K562 (cell line): ENCODE data around the gene TMEM200B. TPM values are rescaled to one million over a fixed set of nuclear protein-coding genes. Genes with fewer than 3 reads are reported as not detected.

ENCODE experiments used
- ATAC-seq: fragments of 200-7000 bp; cut with Tn5 transposase; 3 replicates; pipeline ENCODE4 v1.9.1; 2020; ENCODE audit warnings: moderate library complexity
- BruUV-seq: library from RNA; stranded (reverse); fragments of 400-500 nt; replicated peaks from 2 replicates; lab custom pipeline; 2021; lab: Mats Ljungman, UMichigan
- CTCF ChIA-PET: fragments of 300-600 bp; formaldehyde crosslinking; extraction: SDS; loops from one replicate; lab custom pipeline; 2021; ENCODE audit warnings: low intra/inter-chr PET ratio; lab: Yijun Ruan, JAX
- POLR2A ChIA-PET: fragments of 300-600, 350-650 bp; sonication (Branson Sonifier 250); formaldehyde crosslinking; extraction: SDS; loops from one replicate; lab custom pipeline; 2021; ENCODE audit warnings: antibody characterized with exemption, inconsistent platforms; lab: Yijun Ruan, JAX
- DNase-seq, 4 experiments: peaks; one replicate each; pipeline versions ENCODE4 v3.0.0 to v3.0.0-alpha.2; 2011 to 2018; ENCODE audit warnings: low spot score in 3 of 4, mixed read lengths in 3 of 4; ENCODE audit errors: extremely low read depth in 1 of 4
- FAIRE-seq: peaks from 2 replicates; lab custom pipeline; 2011; peaks lifted over from hg19 to GRCh38; lab: Jason Lieb, UNC
- H2AFZ ChIP-seq: 2 replicates; pipeline ENCODE4 v1.6.0; 2011; ENCODE audit warnings: low read depth, low read length, control low read depth, inconsistent platforms
- H3K27ac ChIP-seq: fragments of 200-600 bp; 3 replicates; pipeline ENCODE4 v1.8.0; 2011; ENCODE audit warnings: low read depth, mild to moderate bottlenecking, control low read depth, inconsistent platforms, low read length, moderate library complexity, mixed read lengths; ENCODE audit errors: extremely low read depth
- H3K27me3 ChIP-seq, 2 experiments: fragments of 300-600 bp in 1 of 2; 2 replicates in 1 of 2; 3 replicates in 1 of 2; pipeline versions ENCODE4 v1.6.0 to v1.8.0; 2011; ENCODE audit warnings: inconsistent platforms in 2 of 2, low read length in 2 of 2, mild to moderate bottlenecking in 1 of 2, mixed read lengths in 1 of 2, moderate library complexity in 1 of 2; ENCODE audit not compliant: control insufficient read depth in 2 of 2, insufficient read depth in 2 of 2
- H3K36me3 ChIP-seq: fragments of 300-600 bp; 3 replicates; pipeline ENCODE4 v1.8.0; 2011; ENCODE audit warnings: mild to moderate bottlenecking, low read length, inconsistent platforms; ENCODE audit not compliant: control insufficient read depth, insufficient read depth
- H3K4me1 ChIP-seq, 2 experiments: fragments of 200-600 bp in 1 of 2; replicated peaks in 1 of 2; 2 replicates in 1 of 2; 3 replicates in 1 of 2; pipeline versions ENCODE4 v1.5.1 to v1.8.0; 2011; ENCODE audit warnings: inconsistent platforms in 2 of 2, low read length in 2 of 2, mild to moderate bottlenecking in 1 of 2, mixed read lengths in 1 of 2, moderate library complexity in 1 of 2; ENCODE audit not compliant: control insufficient read depth in 2 of 2, insufficient read depth in 2 of 2
- H3K4me2 ChIP-seq: 2 replicates; pipeline ENCODE4 v1.6.1; 2011; ENCODE audit warnings: low read length, control low read depth, inconsistent platforms, mixed read lengths; ENCODE audit not compliant: insufficient read depth
- H3K4me3 ChIP-seq: fragments of 200-600 bp; sonication (generic), shearing (Covaris generic); 2 replicates; pipeline ENCODE4 v1.5.1; 2016; ENCODE audit warnings: control low read depth, inconsistent platforms
- H3K79me2 ChIP-seq: fragments of 200-600 bp; 3 replicates; pipeline ENCODE4 v1.8.0; 2011; ENCODE audit warnings: low read length, inconsistent platforms; ENCODE audit not compliant: control insufficient read depth, insufficient read depth
- H3K9ac ChIP-seq, 2 experiments: 2 replicates each; pipeline versions ENCODE4 v1.6.0 to v1.6.1; 2011; ENCODE audit warnings: low read depth in 2 of 2, low read length in 2 of 2, control low read depth in 1 of 2, inconsistent platforms in 1 of 2, mild to moderate bottlenecking in 1 of 2, mixed read lengths in 1 of 2; ENCODE audit not compliant: insufficient read depth in 1 of 2
- H3K9me1 ChIP-seq: one replicate; pipeline ENCODE4 v1.6.0; 2011; ENCODE audit warnings: inconsistent platforms, mild to moderate bottlenecking, low read length, moderate library complexity; ENCODE audit not compliant: control insufficient read depth, insufficient read depth
- H3K9me3 ChIP-seq: replicated peaks from 2 replicates; pipeline ENCODE4 v1.5.1; 2011; ENCODE audit warnings: low read depth, low read length, inconsistent platforms; ENCODE audit not compliant: control insufficient read depth, insufficient read depth
- H4K20me1 ChIP-seq: replicated peaks from 2 replicates; pipeline ENCODE4 v1.6.1; 2011; ENCODE audit warnings: low read length, inconsistent platforms, mixed read lengths; ENCODE audit not compliant: control insufficient read depth, insufficient read depth
- ARNT ChIP-seq, 2 experiments: fragments of 450-650 bp; IDR thresholded peaks; 2 replicates each; pipeline ENCODE4 v1.6.1; 2016; ENCODE audit warnings: mild to moderate bottlenecking in 1 of 2
- CBX2 ChIP-seq: fragments of 200-600 bp; sonication (generic); IDR thresholded peaks from one replicate; pipeline ENCODE4 v1.6.1; 2012; ENCODE audit warnings: mild to moderate bottlenecking, low read length, inconsistent platforms; ENCODE audit not compliant: insufficient read depth, poor library complexity, severe bottlenecking
- FOXK1 ChIP-seq: sonication (generic); formaldehyde crosslinking; IDR thresholded peaks from 2 replicates; pipeline ENCODE4 v1.8.0; 2022; ENCODE audit warnings: missing genetic modification reagents, mild to moderate bottlenecking, borderline replicate concordance
- HMG20A ChIP-seq: fragments of 450-650 bp; formaldehyde crosslinking; conservative IDR thresholded peaks from 2 replicates; pipeline ENCODE4 v1.4.0; 2020; ENCODE audit warnings: mild to moderate bottlenecking, mixed read lengths
- MAFG ChIP-seq: fragments of 450-650 bp; conservative IDR thresholded peaks from 2 replicates; pipeline ENCODE4 v1.6.1; 2016; ENCODE audit warnings: missing genetic modification characterization, missing compliant biosample characterization
- MCM2 ChIP-seq: fragments of 450-650 bp; IDR thresholded peaks from 2 replicates; pipeline ENCODE4 v1.6.1; 2017; ENCODE audit warnings: low read depth, mild to moderate bottlenecking
- MEF2D ChIP-seq: conservative IDR thresholded peaks from 2 replicates; pipeline ENCODE4 v1.6.1; 2016; ENCODE audit warnings: low read depth, missing genetic modification characterization, missing compliant biosample characterization
- PRPF4 ChIP-seq: fragments of 200-400 bp; formaldehyde crosslinking; IDR thresholded peaks from one replicate; pipeline ENCODE4 v1.6.1; 2017; ENCODE audit warnings: low read length, low read depth, mild to moderate bottlenecking; ENCODE audit not compliant: insufficient read depth, poor library complexity, severe bottlenecking
- ZBTB17 ChIP-seq: fragments of 450-650 bp; formaldehyde crosslinking; IDR thresholded peaks from 2 replicates; pipeline ENCODE4 v1.4.0; 2020; ENCODE audit warnings: mild to moderate bottlenecking
- ZBTB7A ChIP-seq: IDR thresholded peaks from 2 replicates; pipeline ENCODE4 v1.6.1; 2011; ENCODE audit warnings: low read depth, mild to moderate bottlenecking, low read length, moderate library complexity, borderline replicate concordance; ENCODE audit not compliant: control insufficient read depth
- ZHX1 ChIP-seq: fragments of 150-350 bp; conservative IDR thresholded peaks from 2 replicates; pipeline ENCODE4 v1.6.1; 2014; ENCODE audit warnings: low read length
- ZNF175 ChIP-seq: fragments of 200-800 bp; sonication (Bioruptor generic); IDR thresholded peaks from 2 replicates; pipeline ENCODE4 v1.6.1; 2016; ENCODE audit warnings: low read depth, mild to moderate bottlenecking, missing genetic modification characterization, missing compliant biosample characterization
- WGBS: fragments of 100-300 bp; shearing (Covaris generic); methylation state at CpG from one replicate; pipeline ENCODE4 v1.1.6; 2016; ENCODE audit warnings: low coverage, mixed read lengths; ENCODE audit not compliant: insufficient coverage; ENCODE audit errors: missing lambda C conversion rate; 5-methylcytosine and 5-hydroxymethylcytosine counted together
- in situ Hi-C: fragments of 300-500 bp; cut with MboI; formaldehyde crosslinking; loops from 4 replicates; pipeline ENCODE4 v1.15.0; 2018; ENCODE audit warnings: inconsistent platforms, mixed read lengths
- intact Hi-C: fragments of 100-400 bp; cut with micrococcal nuclease; formaldehyde crosslinking; loops from 2 replicates; pipeline ENCODE4 v1.14.2; 2022
- polyA plus RNA-seq, 8 experiments: library from polyadenylated mRNA; depleted of rRNA in 4 of 8; stranded (reverse) in 5 of 8; unstranded in 3 of 8; fragments of >200 nt; fragmentation: Nextera tagmentation in 2 of 8; fragmentation: Illumina TruSeq in 1 of 8; extraction: Ambion mirVana in 2 of 8; extraction: Trizol in 1 of 8; gene quantifications; 2 replicates each; pipeline versions ENCODE4 v1.2.1 to v1.2.3, GENCODE V29; 2011 to 2014; ENCODE audit warnings: inconsistent platforms in 1 of 8, missing spikeins in 1 of 8
- total RNA-seq, 7 experiments: library from RNA; depleted of rRNA in 6 of 7; stranded (reverse); fragments of >200 nt in 6 of 7; fragmentation: Illumina TruSeq in 2 of 7; extraction: Trizol in 2 of 7; gene quantifications; 2 replicates each; pipeline versions ENCODE4 v1.2.1 to v1.2.3, GENCODE V29; 2011 to 2021; ENCODE audit warnings: low replicate concordance in 1 of 7
- TF ChIP-seq, protein P1 (sequence below): fragments of 450-650 bp; IDR thresholded peaks from 2 replicates; pipeline ENCODE4 v1.6.1; 2018; ENCODE audit warnings: mild to moderate bottlenecking, low read depth; ENCODE audit not compliant: partially characterized antibody
- TF ChIP-seq, protein P2 (sequence below): IDR thresholded peaks from 3 replicates; pipeline ENCODE4 v1.6.1; 2011; ENCODE audit warnings: borderline replicate concordance, mild to moderate bottlenecking, moderate library complexity; ENCODE audit not compliant: insufficient read length; ENCODE audit errors: extremely low read depth

TMEM200B gene
- total and polyA plus RNA-seq, 9 of the 15 experiments (the other 6 are each of a cell fraction or from before 2014, with no cell fraction given), result 0.04 to 0.35 (median 0.10) TPM; not detected in 1

GRCh38 chr1:29144178-29144577, 20.5 kb upstream of the TMEM200B start:
- FAIRE-seq, result peak; percentile 6
- peaks cover 38% of the 10 kb centered on the region for H3K36me3 ChIP-seq
- no peak overlapping the region for H3K27ac ChIP-seq
- TF ChIP-seq ZNF175 (no peak), ZHX1 (no peak), MAFG (no peak), FOXK1 (no peak), PRPF4 (no peak), ARNT (IDR thresholded peaks at IDR 0.05) (no peak), MCM2 (no peak), ZBTB17 (CRISPR knock-in tag) (no peak), ZBTB7A (no peak), CBX2 (no peak), MEF2D (tag) (no peak), HMG20A (CRISPR knock-in tag) (no peak)
- TF ChIP-seq, protein P1, sequence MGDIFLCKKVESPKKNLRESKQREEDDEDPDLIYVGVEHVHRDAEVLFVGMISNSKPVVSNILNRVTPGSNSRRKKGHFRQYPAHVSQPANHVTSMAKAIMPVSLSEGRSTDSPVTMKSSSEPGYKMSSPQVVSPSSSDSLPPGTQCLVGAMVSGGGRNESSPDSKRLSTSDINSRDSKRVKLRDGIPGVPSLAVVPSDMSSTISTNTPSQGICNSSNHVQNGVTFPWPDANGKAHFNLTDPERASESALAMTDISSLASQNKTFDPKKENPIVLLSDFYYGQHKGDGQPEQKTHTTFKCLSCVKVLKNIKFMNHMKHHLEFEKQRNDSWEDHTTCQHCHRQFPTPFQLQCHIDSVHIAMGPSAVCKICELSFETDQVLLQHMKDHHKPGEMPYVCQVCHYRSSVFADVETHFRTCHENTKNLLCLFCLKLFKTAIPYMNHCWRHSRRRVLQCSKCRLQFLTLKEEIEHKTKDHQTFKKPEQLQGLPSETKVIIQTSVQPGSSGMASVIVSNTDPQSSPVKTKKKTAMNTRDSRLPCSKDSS, result no peak
- TF ChIP-seq, protein P2, sequence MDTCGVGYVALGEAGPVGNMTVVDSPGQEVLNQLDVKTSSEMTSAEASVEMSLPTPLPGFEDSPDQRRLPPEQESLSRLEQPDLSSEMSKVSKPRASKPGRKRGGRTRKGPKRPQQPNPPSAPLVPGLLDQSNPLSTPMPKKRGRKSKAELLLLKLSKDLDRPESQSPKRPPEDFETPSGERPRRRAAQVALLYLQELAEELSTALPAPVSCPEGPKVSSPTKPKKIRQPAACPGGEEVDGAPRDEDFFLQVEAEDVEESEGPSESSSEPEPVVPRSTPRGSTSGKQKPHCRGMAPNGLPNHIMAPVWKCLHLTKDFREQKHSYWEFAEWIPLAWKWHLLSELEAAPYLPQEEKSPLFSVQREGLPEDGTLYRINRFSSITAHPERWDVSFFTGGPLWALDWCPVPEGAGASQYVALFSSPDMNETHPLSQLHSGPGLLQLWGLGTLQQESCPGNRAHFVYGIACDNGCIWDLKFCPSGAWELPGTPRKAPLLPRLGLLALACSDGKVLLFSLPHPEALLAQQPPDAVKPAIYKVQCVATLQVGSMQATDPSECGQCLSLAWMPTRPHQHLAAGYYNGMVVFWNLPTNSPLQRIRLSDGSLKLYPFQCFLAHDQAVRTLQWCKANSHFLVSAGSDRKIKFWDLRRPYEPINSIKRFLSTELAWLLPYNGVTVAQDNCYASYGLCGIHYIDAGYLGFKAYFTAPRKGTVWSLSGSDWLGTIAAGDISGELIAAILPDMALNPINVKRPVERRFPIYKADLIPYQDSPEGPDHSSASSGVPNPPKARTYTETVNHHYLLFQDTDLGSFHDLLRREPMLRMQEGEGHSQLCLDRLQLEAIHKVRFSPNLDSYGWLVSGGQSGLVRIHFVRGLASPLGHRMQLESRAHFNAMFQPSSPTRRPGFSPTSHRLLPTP, result no peak

More at GRCh38 chr1:29144178-29144577, 20.5 kb upstream of the TMEM200B start:
- peak in 1 of 4 experiments; percentile 23 for DNase-seq
- 95% methylated on average over 2 of the region's 2 CpGs for WGBS
- Histone ChIP-seq H3K79me2 (no peaks in the 10 kb centered on the region; the same call in 2 of the 3 replicates), H3K27me3 (no peaks in the 10 kb centered on the region), H3K9me1 (no peaks in the 10 kb centered on the region), H4K20me1 (no peaks in the 10 kb centered on the region), H3K4me1 (peaks cover 2 to 4% of the 10 kb centered on the region in 2 experiments; a peak in 3 of 5 replicates), H2AFZ (no peak overlapping the region), H3K4me3 (no peak overlapping the region), H3K4me2 (no peak overlapping the region), H3K9ac (no peak overlapping the region), H3K9me3 (no peaks in the 10 kb centered on the region)
- CTCF ChIA-PET, result no interaction called here
- peak; percentile 9; the same call in 1 of the 3 replicates for ATAC-seq
- intact Hi-C loops, result no loop called here
- in situ Hi-C loops, result no loop called here
- POLR2A ChIA-PET, result interaction anchor here (0.6 to 2.9 kb wide), 8 partner anchors 8 to 108 kb away, joined by 3 to 12 read pairs (median 4); partner anchors contain the start of gene SRSF4
- no TSS peak for BruUV-seq
